SU-DHL-6 (cell line): ENCODE data around the gene KISS1.

Experiments
- H2AFZ ChIP-seq: fragments of 200-600 bp; sonication (generic); 2 replicates; pipeline ENCODE4 v1.6.1; 2014; ENCODE audit warnings: low read depth, mild to moderate bottlenecking, moderate library complexity, mixed read lengths, antibody characterized with exemption, low read length; ENCODE audit not compliant: severe bottlenecking
- H3F3A ChIP-seq: fragments of 200-600 bp; shearing (Covaris generic); 2 replicates; pipeline ENCODE4 v1.6.0; 2016; ENCODE audit warnings: antibody characterized with exemption, mild to moderate bottlenecking; ENCODE audit not compliant: insufficient read depth
- H3K27ac ChIP-seq: fragments of 200-600 bp; sonication (generic); 2 replicates; pipeline ENCODE4 v1.5.1; 2016; ENCODE audit warnings: low read depth, mild to moderate bottlenecking, low read length, moderate library complexity, mixed read lengths
- H3K27me3 ChIP-seq: fragments of 200-600 bp; sonication (generic), shearing (Covaris generic); 2 replicates; pipeline ENCODE4 v1.6.0; 2014; ENCODE audit warnings: mild to moderate bottlenecking, low read length
- H3K36me3 ChIP-seq: fragments of 200-600 bp; sonication (generic); 2 replicates; pipeline ENCODE4 v1.6.1; 2014; ENCODE audit warnings: mild to moderate bottlenecking, low read length, mixed read lengths
- H3K4me2 ChIP-seq: fragments of 300-600, 200-600 bp; shearing (Covaris generic), sonication (generic); 2 replicates; pipeline ENCODE4 v1.6.0; 2014; ENCODE audit warnings: low read length, low read depth, mild to moderate bottlenecking; ENCODE audit not compliant: poor library complexity, severe bottlenecking
- H3K4me3 ChIP-seq: fragments of 200-600 bp; sonication (generic); 2 replicates; pipeline ENCODE4 v1.5.1; 2014; ENCODE audit warnings: antibody characterized with exemption, low read length, mild to moderate bottlenecking, mixed read lengths; ENCODE audit not compliant: insufficient read depth, poor library complexity, severe bottlenecking
- H3K79me2 ChIP-seq: fragments of 200-600 bp; sonication (generic); 2 replicates; pipeline ENCODE4 v1.6.1; 2014; ENCODE audit warnings: mild to moderate bottlenecking, low read length, moderate library complexity; ENCODE audit not compliant: insufficient read depth
- H3K9ac ChIP-seq: fragments of 200-600 bp; sonication (generic); 2 replicates; pipeline ENCODE4 v1.7.0; 2014; ENCODE audit warnings: mild to moderate bottlenecking, low read length
- H3K9me2 ChIP-seq: fragments of 200-600 bp; sonication (generic); replicated peaks from 2 replicates; pipeline ENCODE4 v1.6.1; 2014; ENCODE audit warnings: low read length; ENCODE audit not compliant: insufficient read depth
- H3K9me3 ChIP-seq: fragments of 200-600 bp; sonication (generic); 2 replicates; pipeline ENCODE4 v1.6.1; 2014; ENCODE audit warnings: low read length, mixed read lengths; ENCODE audit not compliant: insufficient read depth
- H4K20me1 ChIP-seq: fragments of 200-600 bp; sonication (generic); 2 replicates; pipeline ENCODE4 v1.6.1; 2014; ENCODE audit warnings: low read depth, mild to moderate bottlenecking, antibody characterized with exemption, low read length, moderate library complexity, mixed read lengths
- EZH2phosphoT487 ChIP-seq: fragments of 200-600 bp; sonication (generic), shearing (Covaris generic); conservative IDR thresholded peaks from 2 replicates; pipeline ENCODE4 v1.6.1; 2018; ENCODE audit warnings: mild to moderate bottlenecking, antibody characterized with exemption, low read length, moderate library complexity, mixed read lengths
- TF ChIP-seq, protein P1 (sequence below): fragments of 200-600 bp; sonication (generic); IDR thresholded peaks from one replicate; pipeline ENCODE4 v1.5.1; 2017; ENCODE audit warnings: antibody characterized with exemption, mild to moderate bottlenecking, low read length, moderate library complexity; ENCODE audit not compliant: insufficient read depth, poor library complexity, severe bottlenecking

Gene KISS1

DNA sequence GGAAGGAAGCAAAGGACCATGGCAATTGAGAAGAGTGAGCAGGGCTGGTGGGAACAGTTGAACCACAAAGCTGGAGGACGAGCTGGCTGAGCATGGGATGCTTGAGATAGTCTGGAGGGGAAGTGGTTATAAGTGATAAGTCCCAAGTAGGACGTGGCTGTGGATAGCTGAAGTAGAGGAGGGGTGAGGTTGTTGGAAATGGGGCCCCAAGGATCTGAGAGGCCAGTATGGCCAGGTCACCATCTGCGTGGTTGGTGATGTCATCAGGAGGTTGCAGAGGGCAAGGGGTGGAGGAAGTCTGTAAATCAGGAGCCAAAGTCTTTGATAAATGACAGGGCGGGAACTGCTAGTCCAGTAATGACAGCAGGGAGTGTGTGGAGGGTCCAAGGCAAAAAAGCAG, 19.2 kb downstream of the KISS1 start:
- Histone ChIP-seq H3K4me3 (no peak overlapping the region), H3K9ac (no peak overlapping the region), H3K4me2 (no peak overlapping the region)

DNA sequence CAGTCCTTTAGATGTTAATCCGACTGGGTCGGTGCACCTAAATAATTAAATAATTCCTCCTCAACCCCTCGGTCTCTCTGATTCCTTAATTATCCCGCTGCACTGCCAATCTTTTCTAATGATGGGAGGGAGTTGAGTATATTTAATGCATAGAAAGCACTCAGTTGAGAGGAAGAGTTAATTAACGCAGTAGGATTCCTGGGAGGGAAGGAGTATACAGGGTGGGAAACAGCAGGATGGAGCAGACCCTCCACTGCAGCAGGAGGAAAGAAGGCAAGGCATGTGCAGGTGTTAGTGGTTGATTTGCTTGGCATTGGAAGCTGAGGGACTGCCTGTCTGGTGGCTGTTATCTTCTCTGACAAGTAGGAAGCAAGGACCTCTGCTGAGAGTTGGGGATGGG, 20.2 kb downstream of the KISS1 start:
- no peaks in the 10 kb centered on the region for H3K79me2 ChIP-seq
- no peaks in the 10 kb centered on the region for H3K27me3 ChIP-seq
- TF ChIP-seq EZH2phosphoT487, result no peak
- TF ChIP-seq, protein P1, sequence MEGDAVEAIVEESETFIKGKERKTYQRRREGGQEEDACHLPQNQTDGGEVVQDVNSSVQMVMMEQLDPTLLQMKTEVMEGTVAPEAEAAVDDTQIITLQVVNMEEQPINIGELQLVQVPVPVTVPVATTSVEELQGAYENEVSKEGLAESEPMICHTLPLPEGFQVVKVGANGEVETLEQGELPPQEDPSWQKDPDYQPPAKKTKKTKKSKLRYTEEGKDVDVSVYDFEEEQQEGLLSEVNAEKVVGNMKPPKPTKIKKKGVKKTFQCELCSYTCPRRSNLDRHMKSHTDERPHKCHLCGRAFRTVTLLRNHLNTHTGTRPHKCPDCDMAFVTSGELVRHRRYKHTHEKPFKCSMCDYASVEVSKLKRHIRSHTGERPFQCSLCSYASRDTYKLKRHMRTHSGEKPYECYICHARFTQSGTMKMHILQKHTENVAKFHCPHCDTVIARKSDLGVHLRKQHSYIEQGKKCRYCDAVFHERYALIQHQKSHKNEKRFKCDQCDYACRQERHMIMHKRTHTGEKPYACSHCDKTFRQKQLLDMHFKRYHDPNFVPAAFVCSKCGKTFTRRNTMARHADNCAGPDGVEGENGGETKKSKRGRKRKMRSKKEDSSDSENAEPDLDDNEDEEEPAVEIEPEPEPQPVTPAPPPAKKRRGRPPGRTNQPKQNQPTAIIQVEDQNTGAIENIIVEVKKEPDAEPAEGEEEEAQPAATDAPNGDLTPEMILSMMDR, result no peak
- no peak overlapping the region for H3K4me2 ChIP-seq
- H3K9me2 ChIP-seq, result no peaks in the 10 kb centered on the region
- H4K20me1 ChIP-seq, result no peaks in the 10 kb centered on the region
- H3K4me3 ChIP-seq, result no peak overlapping the region
- H2AFZ ChIP-seq, result no peak overlapping the region
- H3K36me3 ChIP-seq, result no peaks in the 10 kb centered on the region
- H3K9me3 ChIP-seq, result no peaks in the 10 kb centered on the region
- H3K27ac ChIP-seq, result no peak overlapping the region
- H3F3A ChIP-seq, result no peaks in the 10 kb centered on the region
- no peak overlapping the region for H3K9ac ChIP-seq

More for the DNA sequence above, 19.2 kb downstream of the KISS1 start:
- no peak overlapping the region for H3K27ac ChIP-seq
- H3K27me3 ChIP-seq, result no peaks in the 10 kb centered on the region
- no peaks in the 10 kb centered on the region for H3K36me3 ChIP-seq
- TF ChIP-seq, protein P1, result no peak
- no peak for TF ChIP-seq EZH2phosphoT487
- no peaks in the 10 kb centered on the region for H3K79me2 ChIP-seq
- no peaks in the 10 kb centered on the region for H4K20me1 ChIP-seq
- no peaks in the 10 kb centered on the region for H3F3A ChIP-seq
- no peak overlapping the region for H2AFZ ChIP-seq
- no peaks in the 10 kb centered on the region for H3K9me2 ChIP-seq
- no peaks in the 10 kb centered on the region for H3K9me3 ChIP-seq

DNA sequence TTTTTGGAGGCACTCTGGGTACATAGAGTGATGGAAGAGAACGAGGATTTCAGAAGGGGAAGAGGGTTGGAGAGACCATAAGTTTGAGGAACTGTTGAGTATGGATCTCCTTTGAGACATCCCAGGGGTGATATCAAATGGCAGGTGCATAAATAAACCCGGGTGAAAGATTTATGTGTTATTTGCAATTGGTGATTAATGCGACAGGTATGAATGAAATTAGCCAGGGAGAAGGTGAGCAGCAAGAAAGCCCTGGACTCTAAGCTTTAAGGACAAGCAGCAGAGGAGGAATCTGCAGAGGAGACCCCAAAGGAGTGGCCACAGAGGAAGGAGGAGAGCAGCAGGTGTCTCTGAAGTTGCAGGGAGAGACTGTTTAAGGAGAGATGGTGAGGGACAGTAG, 21.3 kb downstream of the KISS1 start:
- H3K4me3 ChIP-seq, result no peak overlapping the region
- TF ChIP-seq, protein P1, result no peak
- no peak for TF ChIP-seq EZH2phosphoT487
- no peaks in the 10 kb centered on the region for H4K20me1 ChIP-seq
- no peaks in the 10 kb centered on the region for H3F3A ChIP-seq
- H3K27me3 ChIP-seq, result no peaks in the 10 kb centered on the region
- H3K79me2 ChIP-seq, result no peaks in the 10 kb centered on the region
- no peaks in the 10 kb centered on the region for H3K9me2 ChIP-seq
- H2AFZ ChIP-seq, result no peak overlapping the region
- no peak overlapping the region for H3K9ac ChIP-seq
- H3K27ac ChIP-seq, result no peak overlapping the region
- H3K4me2 ChIP-seq, result no peak overlapping the region
- no peaks in the 10 kb centered on the region for H3K36me3 ChIP-seq
- peaks cover 10% of the 10 kb centered on the region; the same call in 1 of the 2 replicates for H3K9me3 ChIP-seq
